BE2C (cell line): Measurements from ENCODE around the gene CYB561.
"Not testable (repeated sequence)": the region's sequence is repeated elsewhere in the genome, so short reads cannot be mapped to it uniquely, and the experiment has no call there.

Source experiments
- DNase-seq: peaks from one replicate; pipeline ENCODE4 v3.0.0-alpha.2; 2020
- H3K27me3 ChIP-seq: fragments of 250-450 bp; sonication (Bioruptor Pico); 2 replicates; pipeline ENCODE4 v1.5.1; 2020; ENCODE audit warnings: mild to moderate bottlenecking
- H3K36me3 ChIP-seq: fragments of 250-450 bp; sonication (Bioruptor Pico); 2 replicates; pipeline ENCODE4 v1.5.1; 2020; ENCODE audit warnings: mild to moderate bottlenecking
- H3K4me1 ChIP-seq: fragments of 250-450 bp; sonication (Bioruptor Pico); 2 replicates; pipeline ENCODE4 v1.5.1; 2020
- H3K4me3 ChIP-seq: 2 replicates; pipeline ENCODE4 v1.5.1; 2011; ENCODE audit warnings: low read depth, low read length
- H3K9me3 ChIP-seq: fragments of 250-450 bp; sonication (Bioruptor Pico); 2 replicates; pipeline ENCODE4 v1.5.1; 2020
- CTCF ChIP-seq: IDR thresholded peaks from 2 replicates; pipeline ENCODE4 v1.5.1; 2012; ENCODE audit warnings: mild to moderate bottlenecking, low read depth, low read length

Gene CYB561

GRCh38 chr17:63476854-63477479 lies 30.9 kb upstream of the CYB561 start, which contains the start of gene ACE:
Gene ACE (plus strand): TSS chr17:63477061. CDS start chr17:63477095, 34 bp downstream.
- DNase-seq, result peak; percentile 82
- Histone ChIP-seq H3K36me3 (peaks cover 12% of the 10 kb centered on the region), H3K27me3 (no peaks in the 10 kb centered on the region), H3K4me1 (peaks cover 53% of the 10 kb centered on the region), H3K9me3 (no peaks in the 10 kb centered on the region), H3K4me3 (peak within 1 kb of the TSS; percentile 81)
- no peak for TF ChIP-seq CTCF

GRCh38 chr17:63476459-63476853 lies 30.4 kb upstream of the CYB561 start:
- DNase-seq, result peak; percentile 71
- peak overlapping the region; percentile 81 for H3K4me3 ChIP-seq

GRCh38 chr17:63475491-63476412 lies 29.6 kb upstream of the CYB561 start:
- Histone ChIP-seq H3K27me3 (no peaks in the 10 kb centered on the region), H3K9me3 (no peaks in the 10 kb centered on the region), H3K4me1 (peaks cover 46% of the 10 kb centered on the region), H3K36me3 (peaks cover 4% of the 10 kb centered on the region; the same call in 1 of the 2 replicates), H3K4me3 (peak overlapping the region; percentile 81)
- TF ChIP-seq CTCF, result no peak
- DNase-seq, result peak; percentile 54

More at GRCh38 chr17:63476459-63476853, 30.4 kb upstream of the CYB561 start:
- Histone ChIP-seq H3K4me1 (peaks cover 49% of the 10 kb centered on the region), H3K9me3 (no peaks in the 10 kb centered on the region), H3K36me3 (peaks cover 6% of the 10 kb centered on the region), H3K27me3 (no peaks in the 10 kb centered on the region)
- no peak for TF ChIP-seq CTCF

- no peaks in the 10 kb centered on the region for H3K9me3 ChIP-seq
- no peak for DNase-seq
- no peaks in the 10 kb centered on the region for H3K36me3 ChIP-seq
- TF ChIP-seq CTCF, result no peak
- no peak overlapping the region for H3K4me3 ChIP-seq
- no peaks in the 10 kb centered on the region for H3K27me3 ChIP-seq
- peaks cover 39% of the 10 kb centered on the region for H3K4me1 ChIP-seq
Measured at GRCh38 chr17:63474586-63475460, 28.7 kb upstream of the CYB561 start.

GRCh38 chr17:63474174-63474573 lies 28.1 kb upstream of the CYB561 start:
- TF ChIP-seq CTCF, result no peak
- DNase-seq, result no peak
- Histone ChIP-seq H3K9me3 (no peaks in the 10 kb centered on the region), H3K36me3 (no peaks in the 10 kb centered on the region), H3K4me3 (no peak overlapping the region), H3K27me3 (no peaks in the 10 kb centered on the region), H3K4me1 (peaks cover 32% of the 10 kb centered on the region)

GRCh38 chr17:63468099-63468498 lies 22.0 kb upstream of the CYB561 start:
- not testable (repeated sequence) for H3K4me1 ChIP-seq, DNase-seq, H3K36me3 ChIP-seq, H3K9me3 ChIP-seq, H3K4me3 ChIP-seq, H3K27me3 ChIP-seq
